Measurements from ENCODE around the gene IFT88. TPM values are rescaled to one million over a fixed set of nuclear protein-coding genes. Genes with fewer than 3 reads are reported as not detected.

The IFT88 gene
- total RNA-seq, 2 donors from 2014 or later = 11.8 to 12.0 TPM

GRCh38 chr13:20718958-20719566 is 152.1 kb downstream of the IFT88 start:
- H3K4me1 ChIP-seq = no peaks in the 10 kb centered on the region
- H3K9me3 ChIP-seq = no peaks in the 10 kb centered on the region
- H3K9ac ChIP-seq (ENCODE audit: low read depth in 2 of 2, low read length in 2 of 2) = no peak overlapping the region
- H3K27me3 ChIP-seq = no peaks in the 10 kb centered on the region
- DNase-seq = no peak
- intact Hi-C loops (cut with DNase I) = no loop called here
- H3K36me3 ChIP-seq = no peaks in the 10 kb centered on the region
- TF ChIP-seq CTCF (IDR thresholded peaks at IDR 0.05) = no peak
- H3K4me3 ChIP-seq = no peak overlapping the region
- H3K27ac ChIP-seq = no peak overlapping the region

GRCh38 chr13:20719783-20720182 is 152.8 kb downstream of the IFT88 start:
- Histone ChIP-seq H3K9me3 (no peaks in the 10 kb centered on the region), H3K27ac (no peak overlapping the region), H3K4me3 (no peak overlapping the region), H3K4me1 (no peaks in the 10 kb centered on the region), H3K36me3 (no peaks in the 10 kb centered on the region), H3K9ac (ENCODE audit: low read depth in 2 of 2, low read length in 2 of 2) (no peak overlapping the region), H3K27me3 (no peaks in the 10 kb centered on the region)
- intact Hi-C loops (cut with DNase I) = no loop called here
- TF ChIP-seq CTCF (IDR thresholded peaks at IDR 0.05) = no peak
- DNase-seq = no peak

GRCh38 chr13:20720499-20720898 is 153.5 kb downstream of the IFT88 start:
- Histone ChIP-seq H3K36me3 (no peaks in the 10 kb centered on the region), H3K9me3 (no peaks in the 10 kb centered on the region), H3K9ac (ENCODE audit: low read depth in 2 of 2, low read length in 2 of 2) (no peak overlapping the region), H3K4me1 (no peaks in the 10 kb centered on the region), H3K4me3 (no peak overlapping the region), H3K27ac (no peak overlapping the region), H3K27me3 (no peaks in the 10 kb centered on the region)
- TF ChIP-seq CTCF (IDR thresholded peaks at IDR 0.05) = no peak
- no peak for DNase-seq
- intact Hi-C loops (cut with DNase I) = no loop called here

GRCh38 chr13:20721058-20721453 is 154.1 kb downstream of the IFT88 start:
- Histone ChIP-seq H3K4me1 (no peaks in the 10 kb centered on the region), H3K9ac (ENCODE audit: low read depth in 2 of 2, low read length in 2 of 2) (no peak overlapping the region), H3K4me3 (no peak overlapping the region), H3K27ac (no peak overlapping the region), H3K36me3 (no peaks in the 10 kb centered on the region), H3K27me3 (no peaks in the 10 kb centered on the region), H3K9me3 (no peaks in the 10 kb centered on the region)
- intact Hi-C loops (cut with DNase I) = no loop called here
- no peak for DNase-seq
- no peak for TF ChIP-seq CTCF (IDR thresholded peaks at IDR 0.05)

- H3K9ac ChIP-seq (ENCODE audit: low read depth in 2 of 2, low read length in 2 of 2) = peak overlapping the region; percentile 12 to 30
- intact Hi-C loops (cut with DNase I) = no loop called here
- no peaks in the 10 kb centered on the region for H3K9me3 ChIP-seq
- no peak for TF ChIP-seq CTCF (IDR thresholded peaks at IDR 0.05)
- H3K4me3 ChIP-seq = peak overlapping the region; percentile 35
- H3K4me1 ChIP-seq = no peaks in the 10 kb centered on the region
- no peak overlapping the region for H3K27ac ChIP-seq
- no peaks in the 10 kb centered on the region for H3K27me3 ChIP-seq
- no peaks in the 10 kb centered on the region for H3K36me3 ChIP-seq
- DNase-seq = peak; percentile 37
These were observed 154.7 kb downstream of the IFT88 start for GRCh38 chr13:20721454-20722357.

Data from colonic mucosa (tissue), 4 donors.